Measurements from ENCODE around the gene DLG1.
"Not testable (repeated sequence)": the region's sequence is repeated elsewhere in the genome, so short reads cannot be mapped to it uniquely, and the experiment has no call there.

DLG1 gene

DNA sequence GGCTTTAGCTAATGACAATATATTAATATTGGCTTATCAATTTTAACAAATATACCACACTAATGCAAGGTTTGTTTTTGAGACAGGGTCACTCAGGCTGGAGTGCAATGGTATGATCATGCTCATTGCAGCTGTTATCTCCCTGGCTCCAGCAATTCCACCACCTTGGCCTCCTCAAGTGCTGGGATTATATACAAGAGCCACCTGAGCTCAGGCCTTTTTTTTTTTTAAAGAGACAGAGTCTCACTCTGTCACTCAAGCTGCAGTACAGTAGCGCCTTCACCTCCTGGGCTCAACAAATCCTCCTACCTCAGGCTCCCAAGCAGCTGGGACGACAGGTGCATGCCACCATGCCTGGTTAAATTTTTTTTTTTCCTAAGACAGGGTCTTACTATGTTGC, 11.7 kb downstream of the DLG1 start:
- H3K9me3 ChIP-seq (ENCODE audit: control insufficient read depth, low read length): peaks cover 9% of the 10 kb centered on the region
- H3K4me3 ChIP-seq (ENCODE audit: extremely low read depth, insufficient read depth, low read length, poor library complexity, severe bottlenecking): no peak overlapping the region
- H3K36me3 ChIP-seq (ENCODE audit: control insufficient read depth, insufficient read depth, low read length): peaks cover 77% of the 10 kb centered on the region
- no peaks in the 10 kb centered on the region for H3K4me1 ChIP-seq (ENCODE audit: control insufficient read depth, insufficient read depth, low read length, poor library complexity, severe bottlenecking)
- WGBS, 2 experiments (ENCODE audit: insufficient coverage in 2 of 2): 100% methylated on average over 2 of the region's 2 CpGs
- no peak overlapping the region for H3K27ac ChIP-seq (ENCODE audit: low read depth, low read length, severe bottlenecking)

DNA sequence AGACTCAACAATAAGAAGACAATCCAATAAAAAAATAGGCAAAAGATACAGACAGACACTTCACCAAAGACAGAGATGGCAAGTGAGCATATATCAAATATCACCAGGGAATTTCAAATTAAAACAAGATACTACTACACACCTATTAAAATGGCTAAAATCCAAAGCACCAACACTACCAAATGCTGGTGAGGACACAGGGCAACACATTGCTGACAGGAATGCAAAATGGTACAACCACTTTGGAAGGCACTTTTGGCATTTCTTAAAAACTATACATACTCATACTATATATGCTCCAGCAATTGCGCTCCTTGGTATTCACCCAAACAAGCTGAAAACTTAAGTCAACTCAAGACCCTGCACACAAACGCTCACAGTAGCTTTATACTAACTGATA, 12.9 kb downstream of the DLG1 start:
- WGBS, 2 experiments (ENCODE audit: insufficient coverage in 2 of 2): 100% methylated on average over 1 of the region's 2 CpGs; no CpG with 5 or more reads in 1 of the 2 experiments
- Histone ChIP-seq H3K9me3 (ENCODE audit: control insufficient read depth, low read length) (peaks cover 9% of the 10 kb centered on the region), H3K4me3 (ENCODE audit: extremely low read depth, insufficient read depth, low read length, poor library complexity, severe bottlenecking) (no peak overlapping the region), H3K36me3 (ENCODE audit: control insufficient read depth, insufficient read depth, low read length) (peaks cover 77% of the 10 kb centered on the region), H3K27ac (ENCODE audit: low read depth, low read length, severe bottlenecking) (no peak overlapping the region), H3K4me1 (ENCODE audit: control insufficient read depth, insufficient read depth, low read length, poor library complexity, severe bottlenecking) (no peaks in the 10 kb centered on the region)

DNA sequence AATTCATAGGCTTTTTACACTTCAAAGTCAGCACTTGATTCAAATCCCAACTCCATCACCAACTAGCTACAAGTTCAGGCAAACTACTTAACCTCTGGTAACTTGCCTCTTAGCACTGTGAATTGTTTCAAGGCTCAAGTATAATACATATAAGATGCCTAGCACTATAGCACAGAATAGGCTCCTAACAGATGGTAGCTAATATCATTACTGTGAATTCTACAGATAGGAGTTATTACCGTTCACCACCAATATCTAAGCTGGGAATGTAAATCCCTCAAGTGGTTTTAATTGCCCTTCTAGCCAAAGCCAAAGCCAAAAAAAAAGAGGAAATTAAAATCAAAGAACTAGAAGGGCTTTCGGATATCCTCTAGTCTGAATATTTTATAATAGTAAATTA, 15.4 kb downstream of the DLG1 start:
- WGBS, 2 experiments (ENCODE audit: insufficient coverage in 2 of 2): no CpG with 5 or more reads among the region's 2 CpGs
- H3K9me3 ChIP-seq (ENCODE audit: control insufficient read depth, low read length): peaks cover 9% of the 10 kb centered on the region
- H3K4me3 ChIP-seq (ENCODE audit: extremely low read depth, insufficient read depth, low read length, poor library complexity, severe bottlenecking): no peak overlapping the region
- H3K4me1 ChIP-seq (ENCODE audit: control insufficient read depth, insufficient read depth, low read length, poor library complexity, severe bottlenecking): no peaks in the 10 kb centered on the region
- H3K27ac ChIP-seq (ENCODE audit: low read depth, low read length, severe bottlenecking): no peak overlapping the region
- peaks cover 76% of the 10 kb centered on the region for H3K36me3 ChIP-seq (ENCODE audit: control insufficient read depth, insufficient read depth, low read length)

DNA sequence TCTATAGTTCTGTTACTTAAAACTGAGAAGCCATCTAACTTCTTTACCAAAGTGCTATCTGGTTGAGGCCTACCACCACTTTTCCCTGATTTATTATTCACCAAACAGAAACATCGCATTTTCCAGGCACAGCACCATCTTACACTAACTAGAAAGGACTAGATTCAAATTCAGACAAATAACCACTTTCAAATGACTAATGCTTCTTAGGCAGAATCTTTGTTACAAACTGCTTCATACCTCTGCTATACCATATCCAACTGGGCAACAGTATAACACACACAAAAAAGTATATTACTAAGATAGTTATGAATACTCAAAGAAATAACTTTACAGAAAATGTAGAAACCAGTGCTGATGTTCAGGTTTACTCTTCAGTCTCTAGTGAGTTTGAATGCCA, 16.6 kb downstream of the DLG1 start:
- Histone ChIP-seq H3K4me3 (ENCODE audit: extremely low read depth, insufficient read depth, low read length, poor library complexity, severe bottlenecking) (no peak overlapping the region), H3K27ac (ENCODE audit: low read depth, low read length, severe bottlenecking) (no peak overlapping the region), H3K4me1 (ENCODE audit: control insufficient read depth, insufficient read depth, low read length, poor library complexity, severe bottlenecking) (no peaks in the 10 kb centered on the region), H3K9me3 (ENCODE audit: control insufficient read depth, low read length) (peaks cover 7% of the 10 kb centered on the region), H3K36me3 (ENCODE audit: control insufficient read depth, insufficient read depth, low read length) (peaks cover 77% of the 10 kb centered on the region)
- 100% methylated on average over 1 of the region's 1 CpG for WGBS, 2 experiments (ENCODE audit: insufficient coverage in 2 of 2)

DNA sequence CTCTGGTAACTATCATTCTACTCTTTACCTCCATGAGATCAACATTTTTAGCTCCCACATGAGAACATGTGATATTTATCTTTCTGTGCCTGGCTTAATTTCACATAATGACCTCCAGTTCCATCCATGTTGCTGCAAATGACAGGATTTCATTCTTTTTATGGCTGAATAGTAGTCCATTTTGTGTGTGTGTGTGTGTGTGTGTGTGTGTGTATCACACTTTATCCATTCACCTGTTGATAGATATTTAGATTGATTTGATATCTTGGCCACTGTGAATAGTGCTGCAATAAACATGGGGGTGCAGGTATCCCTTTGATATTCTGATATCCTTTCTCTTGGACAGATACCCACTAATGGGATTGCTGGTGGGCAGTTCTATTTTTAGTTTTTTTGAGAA, 18.3 kb downstream of the DLG1 start:
- Histone ChIP-seq H3K4me3 (ENCODE audit: extremely low read depth, insufficient read depth, low read length, poor library complexity, severe bottlenecking) (no peak overlapping the region), H3K4me1 (ENCODE audit: control insufficient read depth, insufficient read depth, low read length, poor library complexity, severe bottlenecking) (no peaks in the 10 kb centered on the region), H3K36me3 (ENCODE audit: control insufficient read depth, insufficient read depth, low read length) (peaks cover 74% of the 10 kb centered on the region), H3K9me3 (ENCODE audit: control insufficient read depth, low read length) (no peaks in the 10 kb centered on the region), H3K27ac (ENCODE audit: low read depth, low read length, severe bottlenecking) (no peak overlapping the region)

DNA sequence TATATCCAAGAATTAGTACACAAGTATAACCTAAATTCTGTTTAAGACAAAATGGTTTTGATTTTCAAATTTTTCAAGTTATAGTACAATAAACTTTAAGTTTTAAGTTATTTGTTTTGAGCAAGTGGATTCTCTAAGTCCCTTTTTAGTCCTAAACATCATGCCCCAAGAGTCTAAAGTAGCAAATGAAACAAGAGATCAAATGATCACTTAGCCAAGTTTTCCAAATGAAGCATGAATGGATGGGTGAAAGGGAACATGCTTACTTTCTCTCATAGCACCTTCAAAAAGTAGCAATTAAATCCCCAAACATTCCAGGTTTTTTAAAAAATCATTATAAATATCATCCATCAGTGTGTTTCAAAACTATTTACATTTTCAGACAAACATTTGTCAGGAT, 19.5 kb downstream of the DLG1 start:
- Histone ChIP-seq H3K9me3 (ENCODE audit: control insufficient read depth, low read length) (no peaks in the 10 kb centered on the region), H3K4me3 (ENCODE audit: extremely low read depth, insufficient read depth, low read length, poor library complexity, severe bottlenecking) (no peak overlapping the region), H3K27ac (ENCODE audit: low read depth, low read length, severe bottlenecking) (no peak overlapping the region), H3K4me1 (ENCODE audit: control insufficient read depth, insufficient read depth, low read length, poor library complexity, severe bottlenecking) (no peaks in the 10 kb centered on the region), H3K36me3 (ENCODE audit: control insufficient read depth, insufficient read depth, low read length) (peaks cover 79% of the 10 kb centered on the region)

DNA sequence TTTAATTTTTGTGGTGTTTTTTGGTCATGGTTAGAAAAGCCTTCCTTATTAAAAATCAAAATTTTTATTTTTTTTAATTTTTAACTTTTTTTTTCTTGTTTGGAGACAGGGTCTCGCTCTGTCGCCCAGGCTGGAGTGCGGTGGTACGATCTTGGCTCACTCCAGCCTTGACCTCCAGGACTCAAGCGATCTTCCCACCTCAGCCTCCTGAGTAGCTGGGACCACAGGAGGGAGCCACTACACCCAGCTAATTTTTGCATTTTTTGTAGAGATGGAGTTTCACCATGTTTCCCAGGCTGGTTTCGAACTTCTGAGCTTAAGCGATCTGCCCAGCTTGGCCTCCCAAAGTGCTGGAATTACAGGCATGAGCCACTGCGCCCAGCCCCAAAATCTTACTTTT, 21.6 kb downstream of the DLG1 start:
- 97 to 100% methylated on average over 3 to 4 of the region's 8 CpGs for WGBS, 2 experiments (ENCODE audit: insufficient coverage in 2 of 2)
- H3K27ac ChIP-seq (ENCODE audit: low read depth, low read length, severe bottlenecking); H3K9me3 ChIP-seq (ENCODE audit: control insufficient read depth, low read length); H3K4me1 ChIP-seq (ENCODE audit: control insufficient read depth, insufficient read depth, low read length, poor library complexity, severe bottlenecking); H3K4me3 ChIP-seq (ENCODE audit: extremely low read depth, insufficient read depth, low read length, poor library complexity, severe bottlenecking): not testable (repeated sequence)
- H3K36me3 ChIP-seq (ENCODE audit: control insufficient read depth, insufficient read depth, low read length): peaks cover 63% of the 10 kb centered on the region

DNA sequence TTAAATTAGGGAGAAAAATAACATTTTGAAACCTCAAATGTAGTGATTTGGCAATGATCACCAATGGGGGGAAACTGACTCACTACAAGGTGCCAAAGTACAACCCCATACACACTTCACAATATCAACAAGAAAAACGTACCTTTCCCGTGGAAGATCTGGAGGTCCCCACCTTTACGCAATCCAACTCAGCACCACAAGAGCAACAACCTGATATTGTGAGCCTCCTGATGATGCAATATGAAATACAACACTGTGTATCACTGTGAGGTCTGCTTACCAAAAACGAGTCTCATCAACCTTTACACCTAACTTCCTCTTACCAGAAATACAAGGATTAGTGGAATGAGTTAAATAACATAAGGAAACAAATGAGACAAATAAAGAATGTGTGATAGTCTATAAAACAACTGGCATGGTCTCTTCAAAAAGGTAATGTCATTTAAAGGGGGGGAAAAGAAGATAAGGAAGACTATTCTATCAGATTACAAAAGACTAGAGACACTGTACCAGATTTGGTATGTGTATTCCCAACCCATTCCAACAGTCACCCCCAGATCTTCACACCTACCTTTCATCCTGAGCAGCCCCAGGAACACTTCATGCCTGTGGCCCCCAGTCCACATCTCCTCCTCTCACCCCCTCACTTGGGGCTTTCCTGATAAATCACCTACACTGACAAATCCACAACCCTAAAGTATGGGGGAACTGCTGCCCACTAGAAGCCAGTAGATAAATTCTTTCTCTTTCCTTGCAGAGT, 27.7 kb downstream of the DLG1 start:
- Histone ChIP-seq H3K4me3 (ENCODE audit: extremely low read depth, insufficient read depth, low read length, poor library complexity, severe bottlenecking) (no peak overlapping the region), H3K27ac (ENCODE audit: low read depth, low read length, severe bottlenecking) (no peak overlapping the region), H3K9me3 (ENCODE audit: control insufficient read depth, low read length) (no peaks in the 10 kb centered on the region), H3K36me3 (ENCODE audit: control insufficient read depth, insufficient read depth, low read length) (peaks cover 14% of the 10 kb centered on the region), H3K4me1 (ENCODE audit: control insufficient read depth, insufficient read depth, low read length, poor library complexity, severe bottlenecking) (no peaks in the 10 kb centered on the region)
- 81 to 96% methylated on average over 3 of the region's 4 CpGs for WGBS, 2 experiments (ENCODE audit: insufficient coverage in 2 of 2)

DNA sequence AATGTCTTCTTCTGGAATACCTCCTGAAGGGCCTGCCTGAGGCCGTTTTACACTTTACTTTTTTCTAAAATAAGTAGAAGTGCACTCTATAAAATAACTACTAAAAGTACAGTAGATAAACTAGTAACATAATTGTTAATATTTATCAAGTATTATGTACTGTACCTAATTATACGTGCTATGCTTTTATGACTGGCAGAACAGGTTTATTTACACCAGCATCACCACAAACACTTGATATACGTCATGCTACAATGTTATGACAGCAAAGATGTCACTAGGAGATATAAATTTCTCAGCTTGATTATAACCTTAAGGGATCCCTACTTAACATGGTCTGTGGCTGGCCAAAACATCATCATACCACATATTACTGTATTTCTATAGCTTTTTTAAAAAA, 29.4 kb downstream of the DLG1 start:
- Histone ChIP-seq H3K4me3 (ENCODE audit: extremely low read depth, insufficient read depth, low read length, poor library complexity, severe bottlenecking) (no peak overlapping the region), H3K4me1 (ENCODE audit: control insufficient read depth, insufficient read depth, low read length, poor library complexity, severe bottlenecking) (no peaks in the 10 kb centered on the region), H3K27ac (ENCODE audit: low read depth, low read length, severe bottlenecking) (no peak overlapping the region), H3K36me3 (ENCODE audit: control insufficient read depth, insufficient read depth, low read length) (peaks cover 11% of the 10 kb centered on the region), H3K9me3 (ENCODE audit: control insufficient read depth, low read length) (no peaks in the 10 kb centered on the region)
- WGBS, 2 experiments (ENCODE audit: insufficient coverage in 2 of 2): 100% methylated on average over 1 of the region's 3 CpGs; no CpG with 5 or more reads in 1 of the 2 experiments

DNA sequence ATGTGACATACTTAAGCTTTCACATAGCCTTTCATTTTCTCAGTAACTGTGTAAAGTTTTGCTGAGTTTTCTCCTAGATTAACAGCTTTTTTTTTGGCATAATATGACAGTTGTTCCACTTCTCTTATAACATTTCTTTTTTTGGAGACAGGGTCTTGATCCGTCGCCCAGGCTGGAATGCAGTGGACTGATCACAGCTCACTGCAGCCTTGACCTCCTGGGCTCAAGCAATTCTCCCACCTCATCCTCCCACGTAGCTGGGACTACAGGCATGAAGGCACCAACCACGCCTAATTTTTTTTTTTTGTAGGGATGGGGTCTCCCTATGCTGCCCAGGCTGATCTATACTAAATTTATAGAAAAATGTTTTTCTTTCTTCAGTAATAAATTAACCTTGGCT, 30.1 kb downstream of the DLG1 start:
- peaks cover 15% of the 10 kb centered on the region for H3K36me3 ChIP-seq (ENCODE audit: control insufficient read depth, insufficient read depth, low read length)
- H3K4me1 ChIP-seq (ENCODE audit: control insufficient read depth, insufficient read depth, low read length, poor library complexity, severe bottlenecking): no peaks in the 10 kb centered on the region
- WGBS, 2 experiments (ENCODE audit: insufficient coverage in 2 of 2): 100% methylated on average over 2 of the region's 4 CpGs

DNA sequence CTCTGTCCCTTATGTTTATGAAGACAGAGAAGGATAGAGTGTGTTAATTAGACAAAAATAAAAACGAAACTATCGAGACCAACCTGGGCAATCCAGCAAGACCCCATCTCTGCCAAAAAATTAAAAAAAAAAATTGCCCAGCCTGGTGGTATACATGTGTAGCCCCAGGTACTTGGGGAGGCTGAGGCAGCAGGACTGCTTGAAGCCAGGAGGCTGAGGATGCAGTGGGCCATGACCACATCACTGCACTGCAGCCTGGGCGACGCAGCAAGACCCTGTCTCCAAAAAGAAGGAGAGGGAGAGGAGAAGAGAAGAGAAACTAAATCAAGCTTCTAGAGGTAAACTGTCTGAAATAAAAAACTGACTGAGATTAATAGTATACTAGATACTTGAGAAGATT, 32.1 kb downstream of the DLG1 start:
- WGBS, 2 experiments (ENCODE audit: insufficient coverage in 2 of 2): no CpG with 5 or more reads among the region's 4 CpGs
- Histone ChIP-seq H3K9me3 (ENCODE audit: control insufficient read depth, low read length) (no peaks in the 10 kb centered on the region), H3K27ac (ENCODE audit: low read depth, low read length, severe bottlenecking) (no peak overlapping the region), H3K4me3 (ENCODE audit: extremely low read depth, insufficient read depth, low read length, poor library complexity, severe bottlenecking) (no peak overlapping the region), H3K36me3 (ENCODE audit: control insufficient read depth, insufficient read depth, low read length) (peaks cover 28% of the 10 kb centered on the region), H3K4me1 (ENCODE audit: control insufficient read depth, insufficient read depth, low read length, poor library complexity, severe bottlenecking) (peaks cover 3% of the 10 kb centered on the region)

More for the DNA sequence above, 30.1 kb downstream of the DLG1 start:
- Histone ChIP-seq H3K4me3 (ENCODE audit: extremely low read depth, insufficient read depth, low read length, poor library complexity, severe bottlenecking) (no peak overlapping the region), H3K27ac (ENCODE audit: low read depth, low read length, severe bottlenecking) (no peak overlapping the region), H3K9me3 (ENCODE audit: control insufficient read depth, low read length) (no peaks in the 10 kb centered on the region)

Measured in mesodermal cell (in vitro differentiated cells).